ENCODE measurements around the gene EXOC4.

Gene EXOC4

DNA sequence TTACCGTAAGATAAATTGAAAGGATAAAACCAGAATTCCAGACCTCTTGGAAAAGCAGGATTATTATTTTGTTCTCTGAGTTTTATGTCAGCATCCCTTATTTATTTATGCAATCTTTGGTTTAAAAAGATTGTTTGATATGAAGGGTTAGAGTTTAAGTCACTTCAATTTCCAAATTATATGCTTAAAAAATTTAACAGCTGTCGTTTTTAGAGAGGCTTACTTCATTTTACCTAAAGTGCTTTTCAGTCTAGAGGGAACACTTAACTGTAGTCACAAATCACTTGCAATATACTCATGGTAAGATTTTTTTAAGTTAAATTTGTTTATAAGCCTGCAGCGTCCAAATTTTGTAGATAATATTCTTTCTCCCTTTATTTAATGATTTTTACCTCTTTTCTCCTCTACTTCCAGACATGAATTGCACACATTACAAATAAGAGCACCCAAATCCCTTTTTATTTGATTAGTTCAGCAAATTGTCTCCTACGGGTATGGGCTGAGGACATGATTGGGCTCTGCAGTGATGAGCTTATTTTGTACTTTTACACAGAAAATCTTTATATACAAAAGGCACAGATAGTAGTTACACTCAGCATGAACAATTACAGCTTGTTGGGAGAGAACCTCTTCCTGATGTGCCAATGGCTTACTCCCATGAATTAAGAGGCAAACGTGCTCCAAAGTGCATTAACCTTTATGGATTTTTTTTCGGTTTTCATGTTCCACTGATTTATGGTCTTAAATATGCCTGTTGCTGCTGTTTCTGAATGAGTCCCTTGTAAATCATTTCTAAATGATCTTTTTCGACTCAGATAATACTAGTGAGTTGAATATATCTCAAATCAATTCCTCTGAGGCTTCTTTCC is 555.0 kb downstream of the EXOC4 start:
- in situ Hi-C loops (cut with MboI; ENCODE audit: low sequenced_read_pairs) = no loop called here

DNA sequence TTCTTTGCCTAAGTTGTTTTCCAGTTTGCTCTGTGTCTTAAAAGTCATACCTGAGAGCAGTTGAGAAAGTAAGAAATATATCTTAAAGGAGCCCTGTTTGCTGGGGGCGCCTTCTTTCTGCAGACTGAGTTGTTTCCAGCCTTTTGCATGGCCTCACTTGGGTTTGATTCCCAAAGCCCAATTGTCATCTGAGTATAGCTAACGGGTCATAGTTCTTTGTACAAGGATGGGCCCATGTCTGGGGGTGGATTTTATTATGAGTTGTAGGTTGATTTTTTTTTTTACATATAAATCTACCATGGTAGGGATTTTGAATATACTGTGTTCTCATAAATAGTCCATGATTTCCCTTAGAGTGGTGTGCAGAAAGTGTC is 555.6 kb downstream of the EXOC4 start:
- in situ Hi-C loops (cut with MboI; ENCODE audit: low sequenced_read_pairs) = no loop called here

DNA sequence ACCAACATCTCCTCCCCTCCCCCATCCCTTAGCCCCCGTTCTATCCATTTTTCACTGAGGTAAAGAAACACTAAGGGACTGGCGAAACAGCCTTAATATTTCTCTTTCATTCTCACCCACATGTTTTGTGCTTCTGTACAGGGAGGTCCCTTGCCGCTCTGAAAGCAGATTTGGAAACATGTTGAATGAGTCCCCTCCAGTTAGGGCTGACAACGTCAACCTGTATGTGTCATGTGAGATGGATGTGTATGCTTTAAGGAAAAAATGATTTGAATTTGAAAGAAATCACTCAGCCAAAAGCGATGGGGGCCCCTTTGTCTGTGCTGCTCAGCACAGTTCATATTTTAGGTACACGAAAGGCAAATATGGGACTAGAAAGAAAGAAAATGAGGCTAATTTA is 560.0 kb downstream of the EXOC4 start:
- in situ Hi-C loops (cut with MboI; ENCODE audit: low sequenced_read_pairs) = no loop called here

DNA sequence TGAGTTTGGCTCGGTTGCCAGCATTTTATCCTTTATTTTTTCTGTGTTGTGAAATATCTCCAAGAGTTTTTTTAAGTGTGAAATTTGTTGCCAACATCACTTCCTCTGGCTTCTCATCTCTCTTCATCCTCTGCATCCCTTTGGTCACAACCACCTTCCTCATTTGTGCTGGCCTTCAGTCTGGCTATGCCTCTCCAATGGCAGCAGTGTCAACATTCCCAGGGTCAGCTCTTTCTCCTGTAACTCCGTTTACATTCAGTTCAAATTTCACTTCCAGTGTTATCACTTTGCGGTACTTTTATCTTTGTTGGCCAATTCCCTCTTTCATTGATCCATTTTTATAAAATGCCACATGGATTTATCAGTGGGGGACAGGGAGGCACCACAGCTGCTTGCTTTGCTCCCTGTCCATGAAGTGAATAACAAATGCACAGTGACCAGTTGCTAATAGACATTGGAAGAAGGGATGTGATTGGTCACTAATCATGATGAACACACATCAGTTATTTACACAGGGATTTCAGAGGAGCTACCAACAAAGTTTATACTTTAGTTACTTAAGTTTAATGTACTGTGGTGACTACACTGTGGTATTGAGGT is 562.8 kb downstream of the EXOC4 start:
- in situ Hi-C loops (cut with MboI; ENCODE audit: low sequenced_read_pairs) = no loop called here

DNA sequence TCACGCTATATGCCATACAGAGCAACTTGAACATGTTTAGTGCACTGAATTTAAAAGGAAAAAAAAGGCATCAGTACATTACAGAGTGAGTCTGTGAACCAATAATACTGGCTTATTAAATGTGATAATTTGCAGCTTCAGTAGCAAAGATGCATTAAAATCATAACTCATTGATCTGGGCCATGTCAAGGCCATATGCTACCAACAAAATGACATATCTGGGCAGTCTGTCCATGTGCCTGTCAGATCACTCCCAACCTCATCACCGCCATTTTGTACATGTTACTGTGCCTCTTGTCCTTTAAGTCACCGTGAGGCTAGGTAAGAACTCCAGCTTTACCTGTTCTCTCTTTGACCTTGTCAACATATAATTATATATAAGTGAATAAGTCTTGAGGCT is 566.8 kb downstream of the EXOC4 start:
- in situ Hi-C loops (cut with MboI; ENCODE audit: low sequenced_read_pairs) = no loop called here

DNA sequence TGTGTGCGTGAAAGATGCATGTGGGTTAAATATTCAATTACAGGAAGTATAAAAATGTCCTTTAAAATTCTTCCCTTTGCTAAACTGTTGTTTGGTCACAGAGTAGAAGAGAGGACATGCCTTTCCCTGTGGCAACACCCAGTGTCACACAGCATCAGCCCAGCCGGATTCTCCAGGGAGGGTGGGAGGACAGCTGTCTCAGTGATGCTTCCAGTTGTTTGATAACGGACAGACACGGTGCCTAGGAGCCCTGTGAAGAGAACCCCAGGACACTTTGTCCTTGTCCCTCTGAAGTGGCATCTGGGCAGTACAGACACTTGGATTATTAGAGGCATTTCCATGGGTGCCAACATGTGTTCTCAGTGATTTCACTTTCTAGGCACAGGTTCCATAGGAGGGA is 567.7 kb downstream of the EXOC4 start:
- in situ Hi-C loops (cut with MboI; ENCODE audit: low sequenced_read_pairs) = no loop called here

DNA sequence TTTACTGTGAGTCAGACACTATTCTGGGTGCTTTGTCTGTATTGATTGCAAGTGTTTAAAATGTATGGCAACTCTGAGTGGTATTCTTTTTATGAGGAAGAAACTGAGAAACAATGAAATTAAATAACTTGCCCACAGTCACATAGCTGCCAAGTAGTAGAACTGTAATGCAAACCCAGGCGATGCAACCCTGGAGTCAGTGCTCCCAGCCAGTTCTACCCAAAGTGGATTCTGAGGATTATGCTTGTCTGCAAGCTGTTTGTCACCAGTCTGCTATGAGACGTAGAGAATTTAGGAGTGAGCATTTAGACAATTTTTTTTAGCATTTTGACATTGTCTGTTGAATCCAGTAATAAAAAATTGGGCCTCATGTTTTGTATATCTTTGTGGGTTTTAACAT is 568.3 kb downstream of the EXOC4 start:
- in situ Hi-C loops (cut with MboI; ENCODE audit: low sequenced_read_pairs) = no loop called here

DNA sequence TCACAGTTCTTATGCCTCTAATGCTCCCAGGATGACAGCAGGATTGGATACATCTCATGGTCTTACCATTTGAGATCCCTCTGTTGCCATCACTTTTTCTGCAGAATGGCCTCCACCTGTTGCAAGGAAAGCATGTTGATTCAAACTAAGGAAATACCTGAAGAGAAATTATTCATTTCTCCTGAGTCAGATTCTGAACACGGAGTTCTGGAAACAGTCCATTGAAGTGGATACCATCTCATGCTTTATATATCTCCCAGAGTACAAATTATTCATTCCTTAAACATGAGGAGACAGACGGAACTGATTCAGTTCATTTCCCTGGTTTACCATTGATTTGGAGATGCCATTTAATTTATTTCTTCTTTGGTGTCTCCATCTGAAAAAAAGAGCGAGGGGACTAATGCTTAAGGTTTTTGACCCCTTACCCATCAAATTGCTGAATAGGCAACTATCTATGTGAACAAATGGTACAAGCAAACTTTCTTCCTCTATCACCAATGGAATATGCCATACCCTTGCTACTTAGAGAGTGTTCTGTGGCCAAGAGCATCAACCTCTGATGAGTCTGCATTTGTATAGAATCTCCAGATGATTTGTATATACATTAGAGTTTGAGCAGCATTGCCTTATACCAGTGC is 569.2 kb downstream of the EXOC4 start:
- in situ Hi-C loops (cut with MboI; ENCODE audit: low sequenced_read_pairs) = no loop called here

DNA sequence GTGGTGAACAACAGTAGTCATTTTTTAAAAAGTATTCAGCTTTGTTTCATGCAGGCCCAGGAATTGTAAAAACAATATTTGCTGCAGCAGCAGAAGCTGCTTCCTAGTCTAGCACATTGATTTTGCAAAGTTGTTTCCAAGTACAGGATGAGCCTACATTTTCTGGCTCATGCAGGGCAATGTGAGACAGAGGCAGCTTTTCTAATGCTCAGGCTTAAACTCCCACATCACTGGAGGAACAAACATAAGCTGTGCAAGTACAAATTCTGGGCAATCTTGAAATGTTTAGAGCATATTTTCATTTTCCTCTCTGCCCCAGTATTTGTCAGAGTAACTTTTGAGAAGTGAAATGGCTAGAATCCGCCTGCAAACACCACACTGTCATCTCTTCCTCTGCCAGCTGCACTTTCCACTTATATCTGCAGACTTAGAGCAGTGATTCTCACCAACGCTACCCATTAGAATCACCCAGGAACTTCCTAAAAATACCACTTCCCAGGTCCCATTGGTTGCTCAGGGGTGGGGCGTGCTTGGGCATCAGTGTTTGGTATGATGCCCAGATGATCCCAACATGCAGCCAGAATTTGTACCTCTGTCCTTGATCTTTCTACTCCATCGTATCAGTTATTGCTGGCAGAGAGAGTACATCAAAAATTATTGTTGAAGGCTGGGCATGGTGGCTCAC is 570.1 kb downstream of the EXOC4 start:
- in situ Hi-C loops (cut with MboI; ENCODE audit: low sequenced_read_pairs) = no loop called here

DNA sequence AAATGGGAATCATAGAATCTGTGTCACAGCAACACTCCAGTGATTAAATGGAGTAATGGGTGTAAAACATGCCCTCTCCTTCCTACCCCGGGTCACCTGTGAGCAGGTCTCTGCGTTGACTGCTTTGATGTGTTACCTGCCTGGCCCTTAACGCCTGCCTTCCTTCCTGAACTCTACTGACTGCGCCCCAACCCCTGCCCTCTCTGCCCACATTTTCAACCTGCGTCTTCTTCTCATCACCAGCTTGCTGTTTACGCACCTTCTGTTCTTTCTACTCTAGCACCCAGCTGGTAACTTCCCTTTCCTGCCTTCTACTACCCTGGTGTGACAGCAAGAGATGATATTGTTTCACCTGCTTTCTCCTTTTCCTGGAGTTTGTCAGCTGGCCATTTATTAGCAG is 571.3 kb downstream of the EXOC4 start:
- in situ Hi-C loops (cut with MboI; ENCODE audit: low sequenced_read_pairs) = no loop called here

DNA sequence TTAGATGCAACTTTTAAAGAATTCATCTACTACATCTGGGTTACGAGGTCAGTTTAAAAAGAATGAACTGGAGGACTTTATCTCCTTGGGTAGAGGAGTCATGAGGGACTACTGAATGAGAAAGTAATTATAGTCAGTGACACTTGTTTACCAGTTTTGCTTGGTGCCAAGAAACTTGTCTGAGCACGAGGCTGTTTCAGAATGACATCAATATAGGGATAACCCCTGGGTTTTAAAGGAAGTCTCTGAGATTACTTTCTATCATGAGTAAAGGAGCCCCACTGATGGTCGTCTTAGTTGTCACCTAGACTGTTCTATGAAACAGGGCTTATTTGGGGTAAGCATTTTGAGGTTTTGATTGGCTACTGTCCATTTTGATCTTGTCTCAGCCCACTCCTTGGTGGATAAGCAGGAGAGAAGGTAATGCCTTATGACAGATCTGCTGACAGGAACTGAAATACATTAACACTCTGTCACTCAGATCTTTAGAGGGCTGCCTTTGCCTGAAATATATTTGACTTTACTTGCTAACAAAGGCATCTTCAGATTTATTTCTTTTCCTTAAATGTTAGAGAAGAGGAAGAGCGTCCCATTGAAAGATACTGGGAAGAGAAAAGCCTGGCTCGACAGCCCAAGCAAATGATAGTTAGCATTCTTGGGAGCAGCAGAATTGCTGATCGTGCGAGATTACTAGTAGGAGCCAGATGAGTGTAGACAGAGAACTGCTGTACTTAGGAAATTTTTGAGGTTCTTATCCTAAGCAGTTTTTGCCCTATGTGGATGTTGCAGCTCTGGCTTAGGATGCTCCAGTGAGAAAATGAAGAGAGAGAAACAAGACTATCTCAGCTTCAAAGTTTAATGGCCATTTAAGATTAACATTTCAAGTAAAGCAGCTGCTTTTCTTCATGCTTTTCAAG is 575.1 kb downstream of the EXOC4 start:
- in situ Hi-C loops (cut with MboI; ENCODE audit: low sequenced_read_pairs) = no loop called here

DNA sequence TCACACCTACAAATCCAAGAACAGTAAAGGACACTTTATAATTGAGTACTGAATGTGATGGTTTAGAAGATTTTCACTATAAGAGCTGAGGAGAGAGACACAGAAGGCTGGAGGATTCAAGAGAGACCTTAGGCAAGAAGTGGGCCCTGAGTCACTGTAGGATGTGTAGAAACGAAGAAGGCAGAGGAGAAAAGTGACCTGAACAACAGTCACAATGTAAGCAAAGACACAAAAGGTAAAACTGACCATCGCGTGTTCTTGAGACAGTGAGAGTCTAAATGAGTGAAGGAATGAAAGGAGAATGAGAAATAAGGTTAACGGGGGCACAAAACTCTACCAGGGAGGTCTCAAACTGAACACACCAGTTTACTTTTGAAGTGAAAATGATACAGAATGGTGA is 576.0 kb downstream of the EXOC4 start:
- in situ Hi-C loops (cut with MboI; ENCODE audit: low sequenced_read_pairs) = no loop called here

DNA sequence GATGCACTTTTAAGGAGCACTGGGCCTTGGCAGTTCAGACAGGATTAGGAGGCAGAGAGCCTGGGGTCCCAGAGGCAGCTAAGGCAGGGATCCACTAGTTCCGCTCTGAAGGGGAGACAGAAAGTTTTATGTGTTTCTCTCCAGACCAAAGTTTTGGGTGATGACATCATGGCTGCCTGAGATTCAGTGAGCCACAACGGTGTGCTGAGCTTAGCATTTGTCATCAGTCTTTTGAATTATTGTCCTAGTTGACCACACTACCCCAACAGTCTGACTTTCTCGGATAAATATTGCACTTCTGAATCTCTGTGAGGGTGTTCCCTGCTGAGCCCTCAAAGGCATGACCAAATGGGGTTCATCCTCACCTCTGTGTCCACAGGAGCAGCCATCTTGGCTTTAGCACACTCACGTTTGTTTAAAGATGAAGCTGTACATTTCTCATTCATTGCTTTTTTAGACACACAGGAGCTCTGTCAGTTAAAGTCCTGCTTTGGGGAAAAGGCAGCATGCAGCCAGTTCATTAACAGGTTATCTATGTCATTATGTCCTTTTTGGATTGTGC is 576.5 kb downstream of the EXOC4 start:
- in situ Hi-C loops (cut with MboI; ENCODE audit: low sequenced_read_pairs) = no loop called here

DNA sequence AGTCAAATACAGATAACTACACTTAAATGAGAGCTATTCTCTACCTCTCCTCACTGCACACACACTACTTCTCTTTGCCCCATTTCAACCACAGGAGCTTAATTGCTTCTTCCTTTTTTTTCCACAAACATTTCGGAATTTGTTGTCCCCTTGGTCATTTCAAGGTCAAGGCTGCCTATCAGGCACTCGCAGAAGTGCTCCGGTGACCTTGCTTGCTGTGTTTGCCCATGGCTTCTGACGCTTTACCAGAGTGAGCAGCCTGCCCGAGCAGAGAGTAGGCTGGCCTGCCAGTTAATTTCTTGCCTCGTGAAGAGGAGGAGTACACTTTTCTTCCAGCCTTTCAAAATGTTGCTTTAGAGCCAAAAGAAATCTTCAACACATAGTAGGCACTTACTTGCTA is 577.2 kb downstream of the EXOC4 start:
- in situ Hi-C loops (cut with MboI; ENCODE audit: low sequenced_read_pairs) = no loop called here

DNA sequence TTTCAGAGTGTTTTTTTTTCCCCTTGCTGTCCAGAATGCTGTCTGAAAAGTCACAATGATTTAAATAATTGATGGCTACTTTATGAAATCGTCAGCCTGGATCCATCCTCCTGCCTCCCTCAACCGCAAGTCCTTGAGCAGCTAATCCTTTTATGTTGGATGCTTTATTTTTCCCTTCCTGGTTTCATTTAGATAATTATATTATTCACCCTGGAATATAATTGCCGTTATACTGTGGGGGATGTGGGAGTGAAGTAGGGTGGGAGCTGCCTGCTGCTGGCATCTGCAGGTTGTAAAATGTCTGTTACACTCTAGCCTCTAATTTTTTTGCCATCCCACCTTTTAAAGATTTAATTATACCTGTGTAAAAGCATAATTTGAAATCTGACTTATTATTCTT is 583.8 kb downstream of the EXOC4 start:
- in situ Hi-C loops (cut with MboI; ENCODE audit: low sequenced_read_pairs) = no loop called here

DNA sequence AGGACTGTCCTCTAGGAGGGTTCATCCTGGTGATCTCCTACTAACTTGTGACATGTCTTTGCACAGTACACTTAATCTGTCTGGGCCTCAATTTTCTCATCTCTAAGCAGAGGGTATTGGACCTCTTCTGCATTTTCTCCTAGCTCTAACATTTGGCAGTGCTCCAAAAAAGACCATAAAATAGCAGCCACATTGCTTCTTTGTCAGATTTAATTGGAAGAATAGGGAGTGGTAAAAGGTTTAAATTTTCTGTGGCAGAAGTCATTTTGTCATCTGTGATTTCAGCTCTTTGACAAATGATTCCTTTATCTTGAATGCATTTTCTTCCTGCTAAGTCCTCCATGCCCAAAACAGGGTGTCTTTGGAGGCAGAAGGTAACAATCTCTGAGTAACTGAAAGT is 584.3 kb downstream of the EXOC4 start:
- in situ Hi-C loops (cut with MboI; ENCODE audit: low sequenced_read_pairs) = no loop called here

DNA sequence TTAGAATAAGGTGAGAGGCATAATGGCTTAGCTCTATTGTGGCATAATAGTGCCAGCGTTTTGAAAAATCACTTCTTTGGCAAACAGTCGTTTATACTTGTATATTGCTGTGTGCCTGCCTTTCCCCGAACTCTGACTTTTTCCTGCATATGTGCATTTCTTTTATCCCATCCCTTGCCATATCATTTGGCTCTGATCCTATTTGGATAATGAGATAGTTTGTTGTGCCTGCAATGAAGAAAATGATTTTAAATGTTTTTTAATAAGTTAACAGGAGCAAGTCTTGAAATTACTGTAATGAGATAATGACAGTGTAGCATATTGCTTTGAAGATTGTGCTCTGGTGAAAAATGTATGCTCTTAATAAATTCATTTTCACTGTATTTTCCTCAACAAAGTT is 586.2 kb downstream of the EXOC4 start:
- in situ Hi-C loops (cut with MboI; ENCODE audit: low sequenced_read_pairs) = no loop called here

DNA sequence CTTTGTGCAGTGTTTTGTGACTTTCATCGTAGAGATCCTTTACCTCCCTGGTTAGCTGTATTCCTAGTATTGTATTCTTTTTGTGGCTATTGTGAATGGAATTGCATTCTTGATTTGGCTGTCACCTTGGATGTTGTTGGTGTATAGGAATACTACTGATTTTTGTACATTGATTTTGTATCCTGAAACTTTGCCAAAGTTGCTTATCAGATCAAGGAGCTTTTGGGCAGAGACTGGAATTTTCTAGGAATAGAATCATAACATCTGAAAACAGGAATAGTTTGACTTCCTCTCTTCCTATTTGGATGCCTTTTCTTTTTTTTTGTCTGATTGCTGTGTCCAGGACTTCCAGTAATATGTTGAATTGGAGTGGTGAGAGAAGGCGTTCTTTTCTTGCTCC is 590.5 kb downstream of the EXOC4 start:
- in situ Hi-C loops (cut with MboI; ENCODE audit: low sequenced_read_pairs) = no loop called here

DNA sequence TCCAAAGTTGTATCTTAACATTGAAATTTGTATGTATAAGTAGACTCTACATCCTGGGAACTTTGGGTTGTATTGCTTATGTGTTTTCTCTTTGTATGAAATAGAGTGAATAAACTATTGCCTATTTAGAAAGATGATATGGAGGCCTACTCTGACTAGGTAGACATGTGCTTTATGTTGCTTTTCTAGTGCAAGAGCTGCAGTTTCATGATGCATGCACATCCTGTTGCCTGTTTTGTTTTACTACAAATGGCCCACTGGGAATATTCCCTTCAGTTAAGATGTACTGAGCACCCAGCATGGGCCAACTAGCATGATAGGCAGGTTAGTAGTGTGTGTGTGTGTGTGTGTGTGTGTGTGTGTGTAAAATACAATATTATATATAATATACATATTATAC is 592.1 kb downstream of the EXOC4 start:
- in situ Hi-C loops (cut with MboI; ENCODE audit: low sequenced_read_pairs) = no loop called here

DNA sequence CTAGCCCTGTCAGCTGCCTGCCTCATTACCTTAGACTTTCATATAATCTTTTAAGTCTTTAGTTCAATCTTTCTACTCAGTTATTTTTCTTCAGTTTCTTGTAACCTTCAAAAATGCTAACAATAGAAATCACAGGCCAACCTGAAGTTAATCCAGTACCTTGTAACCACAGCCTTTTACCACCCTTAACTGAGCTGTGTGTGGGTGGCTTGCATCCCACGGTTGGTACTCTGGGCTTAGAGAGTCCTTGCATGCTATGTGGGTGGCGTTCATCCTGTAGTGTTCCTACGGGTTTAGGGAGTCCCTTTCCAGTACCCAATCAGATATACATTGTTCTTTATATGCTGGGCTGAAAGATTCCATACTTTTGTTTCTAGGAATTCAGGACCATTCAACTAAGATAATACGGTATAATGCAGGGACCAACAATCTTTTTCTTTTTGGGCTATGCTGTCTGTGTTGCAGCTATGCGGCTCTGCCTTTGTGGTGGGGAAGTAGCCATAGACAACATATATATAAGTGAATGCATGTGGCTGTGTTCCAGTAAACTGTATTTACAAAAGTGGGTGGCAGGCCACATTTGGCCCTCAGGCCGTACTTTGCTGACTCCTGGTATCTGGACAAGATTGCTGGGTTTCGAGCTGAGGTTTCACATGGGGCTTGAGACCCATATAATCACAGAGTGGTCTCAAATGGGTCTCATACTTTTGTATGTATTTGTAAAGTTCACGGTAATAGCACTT is 593.5 kb downstream of the EXOC4 start:
- in situ Hi-C loops (cut with MboI; ENCODE audit: low sequenced_read_pairs) = no loop called here
